Liver (tissue), 3 donors: ENCODE results near the gene CD200R1L.

Experiments
- EGR1 ChIP-seq, 2 donors: IDR thresholded peaks; 2 replicates each; pipeline ENCODE4 v1.6.1; 2016 to 2018; ENCODE audit warnings: antibody characterized with exemption in 2 of 2, low read depth in 2 of 2
- JUND ChIP-seq, 2 donors: IDR thresholded peaks; 2 replicates each; pipeline ENCODE4 v1.6.1; 2016; ENCODE audit warnings: antibody characterized with exemption in 2 of 2
- RAD21 ChIP-seq, 2 donors: IDR thresholded peaks; 2 replicates each; pipeline ENCODE4 v1.6.1; 2016; ENCODE audit warnings: antibody characterized with exemption in 2 of 2, mild to moderate bottlenecking in 2 of 2
- SP1 ChIP-seq: IDR thresholded peaks from 2 replicates; pipeline ENCODE4 v1.6.1; 2018; ENCODE audit warnings: antibody characterized with exemption, mild to moderate bottlenecking
- TAF1 ChIP-seq: conservative IDR thresholded peaks from 2 replicates; pipeline ENCODE4 v1.6.1; 2016; ENCODE audit warnings: antibody characterized with exemption, mild to moderate bottlenecking
- YY1 ChIP-seq: IDR thresholded peaks from 2 replicates; pipeline ENCODE4 v1.6.1; 2016; ENCODE audit warnings: antibody characterized with exemption, mild to moderate bottlenecking
- TF ChIP-seq, protein P1 (sequence below): fragments of 150-350 bp; IDR thresholded peaks from 2 replicates; pipeline ENCODE4 v1.5.1; 2017; ENCODE audit warnings: improper control_type of control experiment, low read depth, low read length; ENCODE audit not compliant: missing input control
- TF ChIP-seq, protein P2 (sequence below): IDR thresholded peaks from 2 replicates; pipeline ENCODE4 v1.6.1; 2016; ENCODE audit warnings: antibody characterized with exemption
- TF ChIP-seq, protein P3 (sequence below): IDR thresholded peaks from 2 replicates; pipeline ENCODE4 v1.6.1; 2016; ENCODE audit warnings: antibody characterized with exemption, mild to moderate bottlenecking
- TF ChIP-seq, protein P4 (sequence below): IDR thresholded peaks from 2 replicates; pipeline ENCODE4 v1.6.1; 2016; ENCODE audit warnings: antibody characterized with exemption
- donor health status: healthy.
- donor health status: healthy.

DNA sequence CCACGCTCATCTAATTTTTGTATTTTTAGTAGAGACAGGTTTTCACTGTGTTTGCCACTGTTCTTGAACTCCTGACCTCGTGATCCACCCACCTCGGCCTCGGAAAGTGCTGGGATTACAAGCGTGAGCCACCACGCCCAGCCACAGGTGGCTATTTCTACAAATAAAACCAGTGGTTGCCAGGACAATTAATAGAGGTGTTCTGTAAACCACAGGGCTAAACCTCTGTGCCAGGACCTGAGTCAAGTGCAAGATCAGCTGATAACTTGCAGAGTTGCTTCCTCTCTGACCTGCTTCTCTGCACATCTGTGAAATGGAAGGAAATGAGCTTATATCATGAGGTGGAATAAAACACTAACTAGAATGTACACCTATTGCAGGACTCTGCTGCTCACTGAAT lies 72.8 kb downstream of the CD200R1L start:
- TF ChIP-seq, protein P1, sequence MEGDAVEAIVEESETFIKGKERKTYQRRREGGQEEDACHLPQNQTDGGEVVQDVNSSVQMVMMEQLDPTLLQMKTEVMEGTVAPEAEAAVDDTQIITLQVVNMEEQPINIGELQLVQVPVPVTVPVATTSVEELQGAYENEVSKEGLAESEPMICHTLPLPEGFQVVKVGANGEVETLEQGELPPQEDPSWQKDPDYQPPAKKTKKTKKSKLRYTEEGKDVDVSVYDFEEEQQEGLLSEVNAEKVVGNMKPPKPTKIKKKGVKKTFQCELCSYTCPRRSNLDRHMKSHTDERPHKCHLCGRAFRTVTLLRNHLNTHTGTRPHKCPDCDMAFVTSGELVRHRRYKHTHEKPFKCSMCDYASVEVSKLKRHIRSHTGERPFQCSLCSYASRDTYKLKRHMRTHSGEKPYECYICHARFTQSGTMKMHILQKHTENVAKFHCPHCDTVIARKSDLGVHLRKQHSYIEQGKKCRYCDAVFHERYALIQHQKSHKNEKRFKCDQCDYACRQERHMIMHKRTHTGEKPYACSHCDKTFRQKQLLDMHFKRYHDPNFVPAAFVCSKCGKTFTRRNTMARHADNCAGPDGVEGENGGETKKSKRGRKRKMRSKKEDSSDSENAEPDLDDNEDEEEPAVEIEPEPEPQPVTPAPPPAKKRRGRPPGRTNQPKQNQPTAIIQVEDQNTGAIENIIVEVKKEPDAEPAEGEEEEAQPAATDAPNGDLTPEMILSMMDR = no peak
- TF ChIP-seq RAD21 (IDR thresholded peaks at IDR 0.05) (no peak), TAF1 (no peak), JUND (IDR thresholded peaks at IDR 0.05) (no peak), YY1 (no peak), SP1 (no peak), EGR1 (IDR thresholded peaks at IDR 0.05; ENCODE audit: low read depth in 2 of 2) (no peak)
- TF ChIP-seq, protein P2, sequence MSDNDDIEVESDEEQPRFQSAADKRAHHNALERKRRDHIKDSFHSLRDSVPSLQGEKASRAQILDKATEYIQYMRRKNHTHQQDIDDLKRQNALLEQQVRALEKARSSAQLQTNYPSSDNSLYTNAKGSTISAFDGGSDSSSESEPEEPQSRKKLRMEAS = no peak
- TF ChIP-seq, protein P3, sequence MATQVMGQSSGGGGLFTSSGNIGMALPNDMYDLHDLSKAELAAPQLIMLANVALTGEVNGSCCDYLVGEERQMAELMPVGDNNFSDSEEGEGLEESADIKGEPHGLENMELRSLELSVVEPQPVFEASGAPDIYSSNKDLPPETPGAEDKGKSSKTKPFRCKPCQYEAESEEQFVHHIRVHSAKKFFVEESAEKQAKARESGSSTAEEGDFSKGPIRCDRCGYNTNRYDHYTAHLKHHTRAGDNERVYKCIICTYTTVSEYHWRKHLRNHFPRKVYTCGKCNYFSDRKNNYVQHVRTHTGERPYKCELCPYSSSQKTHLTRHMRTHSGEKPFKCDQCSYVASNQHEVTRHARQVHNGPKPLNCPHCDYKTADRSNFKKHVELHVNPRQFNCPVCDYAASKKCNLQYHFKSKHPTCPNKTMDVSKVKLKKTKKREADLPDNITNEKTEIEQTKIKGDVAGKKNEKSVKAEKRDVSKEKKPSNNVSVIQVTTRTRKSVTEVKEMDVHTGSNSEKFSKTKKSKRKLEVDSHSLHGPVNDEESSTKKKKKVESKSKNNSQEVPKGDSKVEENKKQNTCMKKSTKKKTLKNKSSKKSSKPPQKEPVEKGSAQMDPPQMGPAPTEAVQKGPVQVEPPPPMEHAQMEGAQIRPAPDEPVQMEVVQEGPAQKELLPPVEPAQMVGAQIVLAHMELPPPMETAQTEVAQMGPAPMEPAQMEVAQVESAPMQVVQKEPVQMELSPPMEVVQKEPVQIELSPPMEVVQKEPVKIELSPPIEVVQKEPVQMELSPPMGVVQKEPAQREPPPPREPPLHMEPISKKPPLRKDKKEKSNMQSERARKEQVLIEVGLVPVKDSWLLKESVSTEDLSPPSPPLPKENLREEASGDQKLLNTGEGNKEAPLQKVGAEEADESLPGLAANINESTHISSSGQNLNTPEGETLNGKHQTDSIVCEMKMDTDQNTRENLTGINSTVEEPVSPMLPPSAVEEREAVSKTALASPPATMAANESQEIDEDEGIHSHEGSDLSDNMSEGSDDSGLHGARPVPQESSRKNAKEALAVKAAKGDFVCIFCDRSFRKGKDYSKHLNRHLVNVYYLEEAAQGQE = no peak
- TF ChIP-seq, protein P4, sequence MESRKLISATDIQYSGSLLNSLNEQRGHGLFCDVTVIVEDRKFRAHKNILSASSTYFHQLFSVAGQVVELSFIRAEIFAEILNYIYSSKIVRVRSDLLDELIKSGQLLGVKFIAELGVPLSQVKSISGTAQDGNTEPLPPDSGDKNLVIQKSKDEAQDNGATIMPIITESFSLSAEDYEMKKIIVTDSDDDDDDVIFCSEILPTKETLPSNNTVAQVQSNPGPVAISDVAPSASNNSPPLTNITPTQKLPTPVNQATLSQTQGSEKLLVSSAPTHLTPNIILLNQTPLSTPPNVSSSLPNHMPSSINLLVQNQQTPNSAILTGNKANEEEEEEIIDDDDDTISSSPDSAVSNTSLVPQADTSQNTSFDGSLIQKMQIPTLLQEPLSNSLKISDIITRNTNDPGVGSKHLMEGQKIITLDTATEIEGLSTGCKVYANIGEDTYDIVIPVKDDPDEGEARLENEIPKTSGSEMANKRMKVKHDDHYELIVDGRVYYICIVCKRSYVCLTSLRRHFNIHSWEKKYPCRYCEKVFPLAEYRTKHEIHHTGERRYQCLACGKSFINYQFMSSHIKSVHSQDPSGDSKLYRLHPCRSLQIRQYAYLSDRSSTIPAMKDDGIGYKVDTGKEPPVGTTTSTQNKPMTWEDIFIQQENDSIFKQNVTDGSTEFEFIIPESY = no peak
